K562 treated with DMSO at 1 percent for 12 hours (cell line): ENCODE data around the gene TPM4. TPM values are rescaled to one million over a fixed set of nuclear protein-coding genes. Genes with fewer than 3 reads are reported as not detected.

Experiments used
- total RNA-seq: library from RNA; unstranded; fragments of 300-600 nt; gene quantifications from 2 replicates; pipeline ENCODE4 v1.2.3, GENCODE V29; 2022; ENCODE audit not compliant: insufficient read depth

Gene TPM4
- total RNA-seq = 76.6 and 158 TPM in 2 replicates

DNA sequence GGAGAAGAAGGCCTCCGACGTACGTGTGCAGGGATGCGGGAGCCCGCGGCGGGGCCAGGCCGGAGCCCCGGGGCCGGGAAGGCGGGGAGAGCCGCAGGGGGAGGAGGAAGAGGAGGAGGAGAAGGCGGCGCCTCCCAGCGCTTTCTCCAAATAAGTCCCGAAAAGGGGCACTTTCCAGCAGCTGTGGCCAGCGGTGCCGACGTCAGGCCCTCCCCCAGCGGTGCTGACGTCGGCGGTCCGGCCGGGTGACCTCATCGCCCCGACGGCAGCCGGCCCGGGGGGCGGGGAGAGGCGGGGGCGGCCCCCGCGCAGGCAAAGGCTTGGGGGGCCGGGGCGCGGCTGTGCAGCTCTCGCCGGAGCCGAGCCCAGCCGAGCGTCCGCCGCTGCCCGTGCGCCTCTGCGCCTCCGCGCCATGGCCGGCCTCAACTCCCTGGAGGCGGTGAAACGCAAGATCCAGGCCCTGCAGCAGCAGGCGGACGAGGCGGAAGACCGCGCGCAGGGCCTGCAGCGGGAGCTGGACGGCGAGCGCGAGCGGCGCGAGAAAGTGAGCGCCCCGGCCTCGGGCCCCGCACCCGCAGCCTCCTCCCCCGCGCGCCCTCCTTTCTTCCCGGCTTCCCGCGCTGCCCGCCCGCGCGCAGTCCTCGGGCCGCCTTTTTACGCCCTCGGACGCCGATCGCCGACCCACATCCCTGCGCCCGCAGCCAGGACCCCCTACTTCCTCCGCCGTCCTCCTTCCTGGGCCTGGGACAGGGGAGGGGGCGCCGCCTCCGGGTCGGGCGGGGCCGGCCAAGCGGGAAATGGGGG lies at the start of gene TPM4:
Gene TPM4 (plus strand): TSS at position 342 of the 804 bp plus-strand sequence. CDS start 71 bp downstream, at position 413.

GRCh38 chr19:16111160-16111908 lies 35.0 kb downstream of the TPM4 start, which contains the start of gene RAB8A:
TSS of gene RAB8A (plus strand) at chr19:16111889. CDS start at chr19:16111902, 13 bp downstream.

DNA sequence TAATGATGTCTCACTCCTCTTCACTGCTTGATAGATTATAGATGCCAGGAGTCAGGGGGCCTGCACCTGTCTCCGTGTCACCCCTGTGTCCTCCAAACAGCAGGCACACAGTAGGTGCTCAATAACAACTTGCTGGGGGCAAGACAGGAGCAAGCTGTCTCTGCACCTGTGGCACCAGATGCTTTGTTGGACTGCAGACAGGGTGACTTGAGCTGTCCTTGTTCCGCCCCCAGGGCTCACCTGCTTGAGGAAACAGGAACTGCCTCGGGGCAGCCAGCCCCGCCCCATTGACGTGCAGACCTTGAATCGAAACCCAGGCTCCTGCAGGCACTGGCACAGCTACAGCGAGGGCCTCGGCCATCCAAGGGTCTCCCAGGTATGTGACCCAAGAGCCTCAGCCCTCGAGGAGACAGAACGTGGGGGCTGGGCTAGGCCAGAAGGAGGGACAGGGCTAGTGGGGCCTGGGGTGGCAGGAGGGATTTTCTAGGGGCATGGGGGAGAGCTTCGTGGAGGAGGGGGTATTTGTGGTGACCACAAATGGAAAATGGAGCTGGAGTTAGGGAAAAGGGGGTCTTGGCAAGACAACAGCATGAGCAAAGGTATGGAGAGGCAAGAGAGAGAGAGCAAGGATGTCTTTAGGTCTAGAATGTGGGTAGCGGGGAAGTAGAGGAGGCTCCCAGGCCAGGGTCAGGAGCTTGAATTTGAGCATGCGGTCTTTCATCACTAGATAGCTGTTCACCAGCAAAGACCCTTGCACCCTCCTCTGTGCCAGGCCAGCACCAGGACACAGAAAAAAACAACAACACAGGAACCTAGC lies 67.3 kb downstream of the TPM4 start, which contains the start of gene HSH2D:
Gene HSH2D (plus strand): TSS at position 287 of the 817 bp plus-strand sequence. CDS start 5,066 bp downstream, outside the sequence.

Other genes starting within 250 kb of the TPM4 start
- not detected in 2 replicates for gene CYP4F2, start 178.4 kb upstream of the TPM4 start, total RNA-seq
- gene CYP4F11, start 142.0 kb upstream of the TPM4 start, total RNA-seq = not detected in 2 replicates
- gene OR10H4, start 127.5 kb upstream of the TPM4 start, total RNA-seq = not detected in 2 replicates
- 13.7 and 36.2 TPM in 2 replicates for gene RAB8A, start 35.4 kb downstream of the TPM4 start, total RNA-seq
- 0.47 TPM in 1 of 2 replicates, not detected in the other for gene HSH2D, start 67.2 kb downstream of the TPM4 start, total RNA-seq
- not detected in 2 replicates for gene CIB3, start 97.0 kb downstream of the TPM4 start, total RNA-seq
- 70.7 and 94.8 TPM in 2 replicates for gene FAM32A, start 108.9 kb downstream of the TPM4 start, total RNA-seq
- gene AP1M1, start 121.4 kb downstream of the TPM4 start, total RNA-seq = 71.7 and 114 TPM in 2 replicates
- gene KLF2, start 248.3 kb downstream of the TPM4 start, total RNA-seq = 2.2 and 3.6 TPM in 2 replicates